Calu3 (cell line): Measurements from ENCODE around the gene MISP3. TPM values are rescaled to one million over a fixed set of nuclear protein-coding genes. Genes with fewer than 3 reads are reported as not detected.

Experiments used
- BruUV-seq: library from RNA; stranded (reverse); fragments of 400-500 nt; replicated peaks from 2 replicates; lab custom pipeline; 2021; lab: Mats Ljungman, UMichigan
- CTCF ChIA-PET: fragments of 300-600 bp; sonication (Branson Sonifier 250); formaldehyde crosslinking; loops from one replicate; lab custom pipeline; 2022; ENCODE audit warnings: antibody characterized with exemption; lab: Charles Lee
- DNase-seq: peaks from one replicate; pipeline ENCODE4 v3.0.0; 2022
- H3K27ac Mint-ChIP-seq: one replicate; pipeline ENCODE4 v1.8.0; 2022; ENCODE audit warnings: mixed read lengths; ENCODE audit not compliant: unreplicated experiment
- H3K27me3 Mint-ChIP-seq: one replicate; pipeline ENCODE4 v1.8.0; 2022; ENCODE audit warnings: mixed read lengths; ENCODE audit not compliant: unreplicated experiment
- H3K36me3 Mint-ChIP-seq: one replicate; pipeline ENCODE4 v1.8.0; 2022; ENCODE audit warnings: mild to moderate bottlenecking, moderate library complexity, mixed read lengths; ENCODE audit not compliant: insufficient read depth, unreplicated experiment
- H3K4me1 Mint-ChIP-seq: one replicate; pipeline ENCODE4 v1.8.0; 2022; ENCODE audit warnings: mild to moderate bottlenecking, low read depth, mixed read lengths; ENCODE audit not compliant: unreplicated experiment
- H3K4me3 Mint-ChIP-seq: one replicate; pipeline ENCODE4 v1.8.0; 2022; ENCODE audit warnings: mild to moderate bottlenecking, low read depth, moderate library complexity, mixed read lengths; ENCODE audit not compliant: unreplicated experiment
- H3K9me3 Mint-ChIP-seq: one replicate; pipeline ENCODE4 v1.8.0; 2022; ENCODE audit warnings: low read depth, mixed read lengths; ENCODE audit not compliant: unreplicated experiment
- intact Hi-C: fragments of 100-400 bp; cut with micrococcal nuclease; formaldehyde crosslinking; loops from one replicate; pipeline ENCODE4 v1.10.0; 2022; ENCODE audit not compliant: unreplicated experiment
- total RNA-seq: library from RNA; stranded (reverse); gene quantifications from 2 replicates; pipeline ENCODE4 v1.2.3, GENCODE V29; 2022
- TF ChIP-seq, protein P1 (sequence below): fragments of 200-600 bp; IDR thresholded peaks from one replicate; pipeline ENCODE4 v1.8.0; 2022; ENCODE audit warnings: antibody characterized with exemption; ENCODE audit not compliant: unreplicated experiment

The MISP3 gene
- total RNA-seq, 1 experiment from 2014 or later, result 4.2 TPM

DNA sequence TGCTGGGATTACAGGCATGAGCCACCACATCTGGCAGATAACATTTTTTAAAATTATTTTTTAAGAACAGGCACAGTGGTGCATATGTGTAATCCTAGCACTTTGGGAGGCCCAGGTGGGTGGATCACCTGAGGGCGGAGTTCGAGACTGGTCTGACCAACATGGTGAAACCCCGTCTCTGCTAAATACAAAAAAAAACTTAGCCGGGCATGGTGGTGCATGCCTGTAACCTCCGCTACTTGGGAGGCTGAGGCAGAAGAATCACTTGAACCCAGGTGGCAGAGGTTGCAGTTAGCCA lies 10.1 kb upstream of the MISP3 start:
- DNase-seq, result no peak

DNA sequence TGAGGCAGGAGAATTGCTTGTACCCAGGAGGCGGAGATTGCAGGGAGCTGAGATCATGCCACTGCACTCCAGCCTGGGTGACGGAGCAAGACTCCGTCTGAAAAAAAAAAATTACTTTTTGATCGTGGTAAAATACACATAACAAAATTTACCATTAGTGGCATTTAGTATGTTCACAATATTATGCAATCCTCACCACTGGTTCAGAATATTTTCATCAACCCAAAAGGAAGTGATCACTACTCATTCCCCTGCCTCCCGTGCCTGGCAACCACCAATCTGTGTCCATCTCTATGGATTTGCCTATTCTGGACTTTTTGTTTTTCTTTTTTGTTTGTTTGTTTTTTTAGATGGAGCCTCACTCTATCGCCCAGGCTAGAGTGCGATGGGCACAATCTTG lies 9.5 kb upstream of the MISP3 start:
- TF ChIP-seq, protein P1, sequence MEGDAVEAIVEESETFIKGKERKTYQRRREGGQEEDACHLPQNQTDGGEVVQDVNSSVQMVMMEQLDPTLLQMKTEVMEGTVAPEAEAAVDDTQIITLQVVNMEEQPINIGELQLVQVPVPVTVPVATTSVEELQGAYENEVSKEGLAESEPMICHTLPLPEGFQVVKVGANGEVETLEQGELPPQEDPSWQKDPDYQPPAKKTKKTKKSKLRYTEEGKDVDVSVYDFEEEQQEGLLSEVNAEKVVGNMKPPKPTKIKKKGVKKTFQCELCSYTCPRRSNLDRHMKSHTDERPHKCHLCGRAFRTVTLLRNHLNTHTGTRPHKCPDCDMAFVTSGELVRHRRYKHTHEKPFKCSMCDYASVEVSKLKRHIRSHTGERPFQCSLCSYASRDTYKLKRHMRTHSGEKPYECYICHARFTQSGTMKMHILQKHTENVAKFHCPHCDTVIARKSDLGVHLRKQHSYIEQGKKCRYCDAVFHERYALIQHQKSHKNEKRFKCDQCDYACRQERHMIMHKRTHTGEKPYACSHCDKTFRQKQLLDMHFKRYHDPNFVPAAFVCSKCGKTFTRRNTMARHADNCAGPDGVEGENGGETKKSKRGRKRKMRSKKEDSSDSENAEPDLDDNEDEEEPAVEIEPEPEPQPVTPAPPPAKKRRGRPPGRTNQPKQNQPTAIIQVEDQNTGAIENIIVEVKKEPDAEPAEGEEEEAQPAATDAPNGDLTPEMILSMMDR, result no peak
- CTCF ChIA-PET, result no interaction called here
- peaks cover 12% of the 10 kb centered on the region for H3K36me3 Mint-ChIP-seq
- no peaks in the 10 kb centered on the region for H3K27me3 Mint-ChIP-seq
- no TSS peak for BruUV-seq
- H3K9me3 Mint-ChIP-seq, result no peaks in the 10 kb centered on the region
- intact Hi-C loops, result no loop called here
- H3K4me3 Mint-ChIP-seq, result no peak overlapping the region
- H3K4me1 Mint-ChIP-seq, result no peaks in the 10 kb centered on the region
- no peak overlapping the region for H3K27ac Mint-ChIP-seq
- DNase-seq, result no peak

More for the DNA sequence above, 10.1 kb upstream of the MISP3 start:
- no TSS peak for BruUV-seq
- intact Hi-C loops, result no loop called here
- H3K4me1 Mint-ChIP-seq, result no peaks in the 10 kb centered on the region
- H3K27me3 Mint-ChIP-seq, result no peaks in the 10 kb centered on the region
- H3K36me3 Mint-ChIP-seq, result peaks cover 17% of the 10 kb centered on the region
- H3K27ac Mint-ChIP-seq, result no peak overlapping the region
- peak overlapping the region; percentile 67 for H3K4me3 Mint-ChIP-seq
- TF ChIP-seq, protein P1, result no peak
- H3K9me3 Mint-ChIP-seq, result no peaks in the 10 kb centered on the region
- CTCF ChIA-PET, result no interaction called here

DNA sequence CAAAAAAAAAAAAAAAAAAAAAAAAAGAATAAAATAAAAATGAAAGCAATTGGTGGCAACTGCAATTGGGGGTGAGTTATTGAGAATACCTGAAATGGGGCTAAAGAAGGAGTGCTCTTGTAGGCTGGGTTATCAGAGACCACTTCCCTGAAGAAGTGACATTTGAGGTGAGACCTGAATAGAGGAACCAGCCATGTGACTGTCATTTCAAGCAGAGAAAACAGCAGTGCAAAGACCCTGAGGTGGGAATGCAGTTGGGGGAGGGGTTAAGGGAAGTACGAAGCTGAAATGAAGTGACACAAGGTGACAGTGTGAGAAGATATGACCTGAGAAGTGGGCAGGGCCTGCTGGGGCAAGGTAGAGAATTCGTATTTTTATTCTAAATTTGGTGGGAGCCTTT lies 6.5 kb upstream of the MISP3 start:
- CTCF ChIA-PET, result no interaction called here
- peaks cover 10% of the 10 kb centered on the region for H3K36me3 Mint-ChIP-seq
- BruUV-seq, result no TSS peak

DNA sequence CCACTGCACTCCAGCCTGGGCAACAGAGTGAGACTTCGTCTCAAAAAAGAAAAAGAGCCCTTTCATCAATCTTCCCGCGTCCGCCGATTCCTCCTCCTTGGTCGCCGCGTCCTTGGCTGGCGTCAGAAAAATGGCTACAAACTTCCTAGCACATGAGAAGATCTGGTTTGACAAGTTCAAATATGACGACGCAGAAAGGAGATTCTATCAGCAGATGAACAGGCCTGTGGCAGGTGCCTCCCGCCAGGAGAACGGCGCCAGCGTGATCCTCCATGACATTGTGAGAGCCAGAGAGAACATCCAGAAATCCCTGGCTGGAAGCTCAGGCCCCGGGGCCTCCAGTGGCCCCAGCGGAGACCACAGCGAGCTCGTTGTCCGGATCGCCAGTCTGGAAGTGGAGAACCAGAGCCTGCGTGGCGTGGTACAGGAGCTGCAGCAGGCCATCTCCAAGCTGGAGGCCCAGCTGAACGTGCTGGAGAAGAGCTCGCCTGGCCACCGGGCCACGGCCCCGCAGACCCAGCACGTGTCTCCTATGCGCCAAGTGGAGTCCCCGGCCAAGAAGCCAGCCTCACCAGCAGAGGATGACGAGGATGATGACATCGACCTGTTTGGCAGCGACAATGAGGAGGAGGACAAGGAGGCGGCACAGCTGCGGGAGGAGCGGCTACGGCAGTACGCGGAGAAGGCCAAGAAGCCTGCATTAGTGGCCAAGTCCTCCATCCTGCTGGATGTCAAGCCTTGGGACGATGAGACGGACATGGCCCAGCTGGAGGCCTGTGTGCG lies 2.1 kb upstream of the MISP3 start:
- intact Hi-C loops, result no loop called here
- no peaks in the 10 kb centered on the region for H3K27me3 Mint-ChIP-seq
- H3K4me3 Mint-ChIP-seq, result no peak overlapping the region
- no peak for DNase-seq
- TF ChIP-seq, protein P1, result no peak
- H3K9me3 Mint-ChIP-seq, result no peaks in the 10 kb centered on the region
- no peak overlapping the region for H3K27ac Mint-ChIP-seq
- H3K36me3 Mint-ChIP-seq, result peaks cover 27% of the 10 kb centered on the region
- CTCF ChIA-PET, result interaction anchor here (1.8 kb wide), 2 partner anchors 38 to 66 kb away, joined by 7 read pairs; partner anchors contain the start of genes ASF1B and IL27RA
- H3K4me1 Mint-ChIP-seq, result no peaks in the 10 kb centered on the region
- BruUV-seq, result no TSS peak

More for the DNA sequence above, 6.5 kb upstream of the MISP3 start:
- no peak for DNase-seq
- Mint-ChIP-seq H3K9me3 (no peaks in the 10 kb centered on the region), H3K4me1 (no peaks in the 10 kb centered on the region), H3K27ac (peak overlapping the region; percentile 15), H3K27me3 (no peaks in the 10 kb centered on the region), H3K4me3 (no peak overlapping the region)
- intact Hi-C loops, result no loop called here
- TF ChIP-seq, protein P1, result no peak
